GM12873 (cell line): Measurements from ENCODE around the gene DNMT3A.

Experiments used
- CTCF ChIP-seq: IDR thresholded peaks from 2 replicates; pipeline ENCODE4 v1.5.1; 2012; ENCODE audit warnings: low read depth, mild to moderate bottlenecking, moderate library complexity, low read length, control low read depth; ENCODE audit not compliant: insufficient read depth; ENCODE audit errors: missing control alignments

DNMT3A gene

GRCh38 chr2:25246558-25247290 lies 95.0 kb downstream of the DNMT3A start:
- no peak for TF ChIP-seq CTCF

GRCh38 chr2:25246001-25246400 lies 95.7 kb downstream of the DNMT3A start:
- TF ChIP-seq CTCF = no peak

GRCh38 chr2:25245141-25245540 lies 96.6 kb downstream of the DNMT3A start:
- no peak for TF ChIP-seq CTCF

- no peak for TF ChIP-seq CTCF
Observed at GRCh38 chr2:25243995-25244394, 97.7 kb downstream of the DNMT3A start.

- TF ChIP-seq CTCF = no peak
Observed at GRCh38 chr2:25241452-25241851, 100.3 kb downstream of the DNMT3A start.

- TF ChIP-seq CTCF = no peak
Observed at GRCh38 chr2:25240636-25241035, 101.1 kb downstream of the DNMT3A start.

GRCh38 chr2:25238920-25239319 lies 102.8 kb downstream of the DNMT3A start:
- no peak for TF ChIP-seq CTCF
